ENCODE measurements around the gene CTSA. TPM values are rescaled to one million over a fixed set of nuclear protein-coding genes. Genes with fewer than 3 reads are reported as not detected.

Gene CTSA
- total and polyA plus RNA-seq, 2 of the 4 experiments (the other 2 are of a cell fraction): 19.0 to 312 TPM

- Histone ChIP-seq H3K4ac (ENCODE audit: low read depth, low read length) (no peak overlapping the region), H3K18ac (ENCODE audit: low read depth, low read length) (no peak overlapping the region), H2BK120ac (ENCODE audit: low read depth, low read length) (no peak overlapping the region), H3K9me3 (ENCODE audit: control insufficient read depth, insufficient read depth, low read length) (no peaks in the 10 kb centered on the region), H3K14ac (replicated peaks; ENCODE audit: low read depth, low read length) (no peak overlapping the region), H2AK5ac (ENCODE audit: low read depth, low read length) (no peak overlapping the region), H3K27ac (ENCODE audit: insufficient read depth, low read length) (no peak overlapping the region), H2BK15ac (ENCODE audit: low read depth, low read length) (no peak overlapping the region), H3K4me2 (ENCODE audit: low read depth, low read length) (no peak overlapping the region), H3K23ac (ENCODE audit: low read depth, low read length) (no peak overlapping the region), H3K4me3 (ENCODE audit: insufficient read depth, low read depth, low read length) (no peak overlapping the region), H2BK20ac (ENCODE audit: low read depth, low read length) (no peak overlapping the region), H3K9ac (ENCODE audit: low read depth, low read length) (no peak overlapping the region), H3K27me3 (ENCODE audit: control insufficient read depth, insufficient read depth, low read length) (no peaks in the 10 kb centered on the region), H3K9me1 (ENCODE audit: insufficient read depth, low read length) (no peaks in the 10 kb centered on the region; the same call in 1 of the 2 replicates), H2AK9ac (replicated peaks; ENCODE audit: low read depth, low read length, poor library complexity) (no peak overlapping the region), H4K91ac (ENCODE audit: insufficient read depth, low read depth, low read length) (no peak overlapping the region), H3K4me1 (ENCODE audit: control insufficient read depth, insufficient read depth, low read length) (peaks cover 8% of the 10 kb centered on the region; the same call in 1 of the 2 replicates), H2BK5ac (ENCODE audit: low read depth, low read length, poor library complexity, severe bottlenecking) (no peak overlapping the region), H3K79me1 (ENCODE audit: low read depth in 1 of 2, low read length in 2 of 2) (peaks cover 6 to 16% of the 10 kb centered on the region in 2 experiments), H4K20me1 (ENCODE audit: insufficient read depth, low read length) (peaks cover 4% of the 10 kb centered on the region), H4K5ac (ENCODE audit: low read depth, low read length) (no peak overlapping the region), H2AFZ (replicated peaks; ENCODE audit: low read length, poor library complexity) (no peak overlapping the region), H4K8ac (ENCODE audit: low read depth in 2 of 2, low read length in 2 of 2) (no peak overlapping the region), H3K36me3 (ENCODE audit: control insufficient read depth, insufficient read depth, low read length) (no peaks in the 10 kb centered on the region), H3K56ac (ENCODE audit: extremely low read depth, insufficient read depth, low read length) (no peak overlapping the region)
- TF ChIP-seq MAFK (IDR thresholded peaks at IDR 0.05; ENCODE audit: low read depth, low read length) (no peak), BHLHE40 (IDR thresholded peaks at IDR 0.05; ENCODE audit: low read depth, low read length) (no peak), FOS (IDR thresholded peaks at IDR 0.05; ENCODE audit: low read depth, low read length) (no peak), NFE2L2 (IDR thresholded peaks at IDR 0.05; ENCODE audit: low read depth, low read length) (no peak), SMC3 (IDR thresholded peaks at IDR 0.05; ENCODE audit: low read depth, low read length) (no peak), CHD1 (IDR thresholded peaks at IDR 0.05; ENCODE audit: low read depth, low read length) (no peak), MXI1 (IDR thresholded peaks at IDR 0.05; ENCODE audit: borderline replicate concordance, low read depth, low read length) (no peak), RCOR1 (IDR thresholded peaks at IDR 0.05; ENCODE audit: insufficient replicate concordance, low read length) (no peak), USF2 (IDR thresholded peaks at IDR 0.05; ENCODE audit: low read depth, low read length) (no peak), ELK1 (IDR thresholded peaks at IDR 0.05; ENCODE audit: borderline replicate concordance, low read depth, low read length) (no peak), CEBPB (IDR thresholded peaks at IDR 0.05; ENCODE audit: low read depth, low read length) (no peak), POLR2A (IDR thresholded peaks at IDR 0.05; ENCODE audit: low read depth, low read length) (no peak), RAD21 (IDR thresholded peaks at IDR 0.05; ENCODE audit: low read length) (no peak), RFX5 (IDR thresholded peaks at IDR 0.05; ENCODE audit: low read depth, low read length) (no peak), CTCF (conservative IDR thresholded peaks at IDR 0.05; ENCODE audit: low read depth, low read length) (no peak), MAZ (IDR thresholded peaks at IDR 0.05; ENCODE audit: borderline replicate concordance, low read depth, low read length) (no peak)
- intact Hi-C loops (cut with micrococcal nuclease) (no loop called here), in situ Hi-C loops (cut with MboI; ENCODE audit: low sequenced_read_pairs) (no loop called here), dilution Hi-C loops (cut with HindIII; ENCODE audit: low sequenced_read_pairs, unreplicated experiment) (no loop called here)
- BruUV-seq (replicated peaks): no TSS peak
- ATAC-seq (ENCODE audit: low read depth): no peak
- POLR2A ChIA-PET (ENCODE audit: unreplicated experiment): interaction anchor here (0.6 kb wide), 1 partner anchor 16 kb away, joined by 4 read pairs; no protein-coding TSS in a partner anchor
- no CpG with 5 or more reads among the region's 2 CpGs for WGBS, 2 experiments (ENCODE audit: extremely low coverage in 2 of 2, insufficient read length in 1 of 2)
- CTCF ChIA-PET: interaction anchor here (1.0 kb wide), 1 partner anchor 11 kb away, joined by 4 read pairs; no protein-coding TSS in a partner anchor
- DNase-seq: no peak
Measured at GRCh38 chr20:45926731-45927070, 35.6 kb downstream of the CTSA start.
